Measurements from ENCODE around the gene LRWD1. TPM values are rescaled to one million over a fixed set of nuclear protein-coding genes. Genes with fewer than 3 reads are reported as not detected.

LRWD1 gene
- total and polyA plus RNA-seq, 9 of the 15 experiments (the other 6 are each of a cell fraction or from before 2014, with no cell fraction given), result 0.61 to 66.0 (median 33.2) TPM

DNA sequence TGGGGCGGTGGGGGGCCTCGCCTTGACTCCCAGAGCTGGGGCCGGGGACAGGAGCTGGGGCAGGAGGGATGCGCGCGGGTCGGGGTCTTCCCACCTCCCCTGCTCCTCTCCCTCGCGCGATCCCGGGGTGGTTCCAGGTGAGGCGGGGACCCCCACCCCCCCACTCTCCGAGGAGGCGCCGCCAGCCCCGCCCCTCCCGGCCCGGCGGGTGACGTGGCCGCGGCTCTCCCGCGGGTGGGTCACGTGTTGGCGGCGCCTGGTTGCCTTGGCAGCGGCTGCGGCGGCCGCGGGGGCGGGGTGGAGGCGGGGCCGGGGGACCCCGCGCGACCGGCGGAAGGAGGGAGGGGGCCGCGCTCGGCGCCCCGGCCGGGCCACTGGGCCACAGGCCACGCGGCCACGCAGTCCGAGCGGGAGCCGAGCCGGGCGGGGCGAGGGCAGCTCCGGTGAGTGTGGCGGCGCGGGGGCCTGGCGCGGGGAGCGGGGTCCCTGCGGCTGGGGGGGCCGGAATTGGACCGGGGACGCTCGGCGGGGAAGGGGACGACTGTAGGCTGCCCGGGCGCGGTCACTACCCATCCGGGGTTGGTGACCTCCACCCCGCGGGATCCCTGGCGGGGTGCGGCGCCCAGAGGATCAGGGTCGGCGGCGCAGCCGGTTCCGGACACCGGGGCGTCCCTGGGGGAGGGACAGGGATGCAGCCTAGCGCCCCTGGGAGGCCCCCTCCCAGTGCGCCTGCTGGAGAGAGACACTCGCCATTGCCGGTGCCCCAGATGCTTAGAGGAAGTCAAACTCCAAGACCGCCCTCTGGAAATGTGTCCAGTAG lies 31.4 kb upstream of the LRWD1 start, which contains the start of gene ORAI2 (continued):
- TF ChIP-seq, protein P1, sequence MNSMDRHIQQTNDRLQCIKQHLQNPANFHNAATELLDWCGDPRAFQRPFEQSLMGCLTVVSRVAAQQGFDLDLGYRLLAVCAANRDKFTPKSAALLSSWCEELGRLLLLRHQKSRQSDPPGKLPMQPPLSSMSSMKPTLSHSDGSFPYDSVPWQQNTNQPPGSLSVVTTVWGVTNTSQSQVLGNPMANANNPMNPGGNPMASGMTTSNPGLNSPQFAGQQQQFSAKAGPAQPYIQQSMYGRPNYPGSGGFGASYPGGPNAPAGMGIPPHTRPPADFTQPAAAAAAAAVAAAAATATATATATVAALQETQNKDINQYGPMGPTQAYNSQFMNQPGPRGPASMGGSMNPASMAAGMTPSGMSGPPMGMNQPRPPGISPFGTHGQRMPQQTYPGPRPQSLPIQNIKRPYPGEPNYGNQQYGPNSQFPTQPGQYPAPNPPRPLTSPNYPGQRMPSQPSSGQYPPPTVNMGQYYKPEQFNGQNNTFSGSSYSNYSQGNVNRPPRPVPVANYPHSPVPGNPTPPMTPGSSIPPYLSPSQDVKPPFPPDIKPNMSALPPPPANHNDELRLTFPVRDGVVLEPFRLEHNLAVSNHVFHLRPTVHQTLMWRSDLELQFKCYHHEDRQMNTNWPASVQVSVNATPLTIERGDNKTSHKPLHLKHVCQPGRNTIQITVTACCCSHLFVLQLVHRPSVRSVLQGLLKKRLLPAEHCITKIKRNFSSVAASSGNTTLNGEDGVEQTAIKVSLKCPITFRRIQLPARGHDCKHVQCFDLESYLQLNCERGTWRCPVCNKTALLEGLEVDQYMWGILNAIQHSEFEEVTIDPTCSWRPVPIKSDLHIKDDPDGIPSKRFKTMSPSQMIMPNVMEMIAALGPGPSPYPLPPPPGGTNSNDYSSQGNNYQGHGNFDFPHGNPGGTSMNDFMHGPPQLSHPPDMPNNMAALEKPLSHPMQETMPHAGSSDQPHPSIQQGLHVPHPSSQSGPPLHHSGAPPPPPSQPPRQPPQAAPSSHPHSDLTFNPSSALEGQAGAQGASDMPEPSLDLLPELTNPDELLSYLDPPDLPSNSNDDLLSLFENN (IDR thresholded peaks at IDR 0.05; ENCODE audit: low read depth in 2 of 2, low read length in 2 of 2), result no peak
- TF ChIP-seq NCOA4 (IDR thresholded peaks at IDR 0.05; ENCODE audit: partially characterized antibody), result no peak
- no peak for TF ChIP-seq BCOR (IDR thresholded peaks at IDR 0.05)
- TF ChIP-seq ATF3 (IDR thresholded peaks at IDR 0.05), result peak; percentile 21; the same call in 1 of the 2 replicates
- TF ChIP-seq ATF3 (CRISPR knock-in tag; conservative IDR thresholded peaks at IDR 0.05), result no peak
- no peak for TF ChIP-seq TRIM24 (IDR thresholded peaks at IDR 0.05)
- no peak for TF ChIP-seq LEF1 (IDR thresholded peaks at IDR 0.05)
- no peak for TF ChIP-seq FOS (IDR thresholded peaks at IDR 0.05; ENCODE audit: extremely low read depth, insufficient read length)
- TF ChIP-seq, protein P2, sequence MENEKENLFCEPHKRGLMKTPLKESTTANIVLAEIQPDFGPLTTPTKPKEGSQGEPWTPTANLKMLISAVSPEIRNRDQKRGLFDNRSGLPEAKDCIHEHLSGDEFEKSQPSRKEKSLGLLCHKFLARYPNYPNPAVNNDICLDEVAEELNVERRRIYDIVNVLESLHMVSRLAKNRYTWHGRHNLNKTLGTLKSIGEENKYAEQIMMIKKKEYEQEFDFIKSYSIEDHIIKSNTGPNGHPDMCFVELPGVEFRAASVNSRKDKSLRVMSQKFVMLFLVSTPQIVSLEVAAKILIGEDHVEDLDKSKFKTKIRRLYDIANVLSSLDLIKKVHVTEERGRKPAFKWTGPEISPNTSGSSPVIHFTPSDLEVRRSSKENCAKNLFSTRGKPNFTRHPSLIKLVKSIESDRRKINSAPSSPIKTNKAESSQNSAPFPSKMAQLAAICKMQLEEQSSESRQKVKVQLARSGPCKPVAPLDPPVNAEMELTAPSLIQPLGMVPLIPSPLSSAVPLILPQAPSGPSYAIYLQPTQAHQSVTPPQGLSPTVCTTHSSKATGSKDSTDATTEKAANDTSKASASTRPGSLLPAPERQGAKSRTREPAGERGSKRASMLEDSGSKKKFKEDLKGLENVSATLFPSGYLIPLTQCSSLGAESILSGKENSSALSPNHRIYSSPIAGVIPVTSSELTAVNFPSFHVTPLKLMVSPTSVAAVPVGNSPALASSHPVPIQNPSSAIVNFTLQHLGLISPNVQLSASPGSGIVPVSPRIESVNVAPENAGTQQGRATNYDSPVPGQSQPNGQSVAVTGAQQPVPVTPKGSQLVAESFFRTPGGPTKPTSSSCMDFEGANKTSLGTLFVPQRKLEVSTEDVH (IDR thresholded peaks at IDR 0.05; ENCODE audit: low read depth, partially characterized antibody), result no peak
- TF ChIP-seq ZNF217 (CRISPR knock-in tag; IDR thresholded peaks at IDR 0.05), result no peak
- no peak for TF ChIP-seq HEY1 (CRISPR knock-in tag; IDR thresholded peaks at IDR 0.05; ENCODE audit: borderline replicate concordance)
- no peak for TF ChIP-seq COPS2 (conservative IDR thresholded peaks at IDR 0.05)
- TF ChIP-seq HNRNPK (IDR thresholded peaks at IDR 0.05; ENCODE audit: low read depth, low read length, poor library complexity, severe bottlenecking), result no peak
- TF ChIP-seq SMAD2 (IDR thresholded peaks at IDR 0.05; ENCODE audit: low read depth, low read length), result no peak
- TF ChIP-seq EHMT2 (IDR thresholded peaks at IDR 0.05), result no peak
- TF ChIP-seq, protein P3, sequence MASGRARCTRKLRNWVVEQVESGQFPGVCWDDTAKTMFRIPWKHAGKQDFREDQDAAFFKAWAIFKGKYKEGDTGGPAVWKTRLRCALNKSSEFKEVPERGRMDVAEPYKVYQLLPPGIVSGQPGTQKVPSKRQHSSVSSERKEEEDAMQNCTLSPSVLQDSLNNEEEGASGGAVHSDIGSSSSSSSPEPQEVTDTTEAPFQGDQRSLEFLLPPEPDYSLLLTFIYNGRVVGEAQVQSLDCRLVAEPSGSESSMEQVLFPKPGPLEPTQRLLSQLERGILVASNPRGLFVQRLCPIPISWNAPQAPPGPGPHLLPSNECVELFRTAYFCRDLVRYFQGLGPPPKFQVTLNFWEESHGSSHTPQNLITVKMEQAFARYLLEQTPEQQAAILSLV (tag; IDR thresholded peaks at IDR 0.05), result no peak
- no peak for TF ChIP-seq HNRNPL (IDR thresholded peaks at IDR 0.05; ENCODE audit: low read depth, low read length)
- TF ChIP-seq BRCA1 (IDR thresholded peaks at IDR 0.05), result no peak
- TF ChIP-seq BRCA1 (CRISPR knock-in tag; IDR thresholded peaks at IDR 0.05), result no peak
- TF ChIP-seq, protein P4, sequence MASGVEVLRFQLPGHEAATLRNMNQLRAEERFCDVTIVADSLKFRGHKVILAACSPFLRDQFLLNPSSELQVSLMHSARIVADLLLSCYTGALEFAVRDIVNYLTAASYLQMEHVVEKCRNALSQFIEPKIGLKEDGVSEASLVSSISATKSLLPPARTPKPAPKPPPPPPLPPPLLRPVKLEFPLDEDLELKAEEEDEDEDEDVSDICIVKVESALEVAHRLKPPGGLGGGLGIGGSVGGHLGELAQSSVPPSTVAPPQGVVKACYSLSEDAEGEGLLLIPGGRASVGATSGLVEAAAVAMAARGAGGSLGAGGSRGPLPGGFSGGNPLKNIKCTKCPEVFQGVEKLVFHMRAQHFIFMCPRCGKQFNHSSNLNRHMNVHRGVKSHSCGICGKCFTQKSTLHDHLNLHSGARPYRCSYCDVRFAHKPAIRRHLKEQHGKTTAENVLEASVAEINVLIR (CRISPR knock-in tag; IDR thresholded peaks at IDR 0.05), result no peak

Measured in K562 (cell line).